KMS-11 (cell line): ENCODE measurements around the gene NT5M.
"Not testable (repeated sequence)": the region's sequence is repeated elsewhere in the genome, so short reads cannot be mapped to it uniquely, and the experiment has no call there.

Experiments
- H2AFZ ChIP-seq: fragments of 200-600 bp; sonication (generic); 2 replicates; pipeline ENCODE4 v1.6.1; 2016; ENCODE audit warnings: antibody characterized with exemption, mixed run types, low read depth
- H3K27ac ChIP-seq: fragments of 200-600 bp; sonication (generic); 2 replicates; pipeline ENCODE4 v1.6.1; 2016; ENCODE audit warnings: mild to moderate bottlenecking, mixed run types
- H3K27me3 ChIP-seq: fragments of 200-600 bp; sonication (generic); 2 replicates; pipeline ENCODE4 v1.6.1; 2017; ENCODE audit warnings: mild to moderate bottlenecking, low read depth, mixed run types, moderate library complexity; ENCODE audit not compliant: insufficient read depth
- H3K36me3 ChIP-seq: fragments of 200-600 bp; sonication (generic); 2 replicates; pipeline ENCODE4 v1.6.1; 2017; ENCODE audit warnings: mild to moderate bottlenecking, mixed run types; ENCODE audit not compliant: insufficient read depth
- H3K4me1 ChIP-seq: fragments of 200-600 bp; sonication (generic); 2 replicates; pipeline ENCODE4 v1.6.1; 2016; ENCODE audit warnings: mild to moderate bottlenecking, low read depth, mixed run types; ENCODE audit not compliant: poor library complexity, severe bottlenecking
- H3K4me2 ChIP-seq: fragments of 200-600 bp; sonication (generic); 2 replicates; pipeline ENCODE4 v1.7.0; 2016; ENCODE audit warnings: mild to moderate bottlenecking, mixed run types
- H3K4me3 ChIP-seq: fragments of 200-600 bp; sonication (generic); IDR thresholded peaks from 2 replicates; pipeline ENCODE4 v1.6.1; 2017; ENCODE audit warnings: low read depth, low read length, mixed read lengths; ENCODE audit not compliant: insufficient read depth
- H3K79me2 ChIP-seq: fragments of 200-600 bp; sonication (generic); 2 replicates; pipeline ENCODE4 v1.6.1; 2016; ENCODE audit warnings: low read depth, mixed run types; ENCODE audit not compliant: insufficient read depth
- H3K9ac ChIP-seq: fragments of 200-600 bp; sonication (generic); 2 replicates; pipeline ENCODE4 v1.6.1; 2016; ENCODE audit warnings: mild to moderate bottlenecking, mixed run types
- H4K20me1 ChIP-seq: fragments of 200-600 bp; sonication (generic); 2 replicates; pipeline ENCODE4 v1.6.1; 2016; ENCODE audit warnings: mild to moderate bottlenecking, mixed run types; ENCODE audit not compliant: insufficient read depth
- TF ChIP-seq, protein P1 (sequence below): fragments of 200-600 bp; sonication (generic); conservative IDR thresholded peaks from 2 replicates; pipeline ENCODE4 v1.6.1; 2017; ENCODE audit warnings: low read depth, mild to moderate bottlenecking, antibody characterized with exemption, low read length, moderate library complexity, mixed read lengths

NT5M gene

DNA sequence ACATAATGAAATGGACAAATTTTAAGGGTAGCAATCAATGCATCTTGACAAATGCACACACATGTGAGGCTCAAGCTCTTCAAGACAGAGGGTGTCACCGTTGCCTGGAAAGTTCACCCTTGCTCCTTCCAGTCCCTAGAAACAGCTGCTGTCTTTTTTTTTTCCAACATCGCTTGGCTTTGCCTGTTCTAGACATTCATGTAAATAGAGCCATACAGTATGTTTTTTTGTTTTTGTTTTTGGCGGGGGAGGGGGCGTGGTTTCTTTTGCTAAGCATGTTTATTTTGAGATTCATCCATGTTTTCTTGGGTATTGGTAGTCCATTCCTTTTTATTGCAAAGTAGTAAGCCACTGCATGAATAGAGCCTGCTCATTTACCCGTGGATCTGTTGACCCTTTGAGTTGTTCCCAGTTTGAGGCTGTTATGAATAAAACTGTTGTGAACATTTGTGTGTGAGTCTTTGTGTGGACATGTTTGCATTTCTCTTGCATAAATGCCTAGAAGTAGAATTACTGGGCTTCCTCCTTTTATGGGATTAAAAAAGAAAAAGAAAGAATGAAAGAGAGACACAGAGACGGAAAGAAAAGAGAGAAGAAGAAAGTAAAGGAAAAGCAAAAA is 78.4 kb downstream of the NT5M start:
- Histone ChIP-seq H3K4me2 (no peak overlapping the region), H3K27me3 (no peaks in the 10 kb centered on the region), H3K36me3 (no peaks in the 10 kb centered on the region), H3K4me3 (no peak overlapping the region), H2AFZ (no peak overlapping the region), H3K79me2 (no peaks in the 10 kb centered on the region), H3K27ac (no peak overlapping the region), H3K9ac (no peak overlapping the region), H4K20me1 (no peaks in the 10 kb centered on the region), H3K4me1 (no peaks in the 10 kb centered on the region)
- TF ChIP-seq, protein P1, sequence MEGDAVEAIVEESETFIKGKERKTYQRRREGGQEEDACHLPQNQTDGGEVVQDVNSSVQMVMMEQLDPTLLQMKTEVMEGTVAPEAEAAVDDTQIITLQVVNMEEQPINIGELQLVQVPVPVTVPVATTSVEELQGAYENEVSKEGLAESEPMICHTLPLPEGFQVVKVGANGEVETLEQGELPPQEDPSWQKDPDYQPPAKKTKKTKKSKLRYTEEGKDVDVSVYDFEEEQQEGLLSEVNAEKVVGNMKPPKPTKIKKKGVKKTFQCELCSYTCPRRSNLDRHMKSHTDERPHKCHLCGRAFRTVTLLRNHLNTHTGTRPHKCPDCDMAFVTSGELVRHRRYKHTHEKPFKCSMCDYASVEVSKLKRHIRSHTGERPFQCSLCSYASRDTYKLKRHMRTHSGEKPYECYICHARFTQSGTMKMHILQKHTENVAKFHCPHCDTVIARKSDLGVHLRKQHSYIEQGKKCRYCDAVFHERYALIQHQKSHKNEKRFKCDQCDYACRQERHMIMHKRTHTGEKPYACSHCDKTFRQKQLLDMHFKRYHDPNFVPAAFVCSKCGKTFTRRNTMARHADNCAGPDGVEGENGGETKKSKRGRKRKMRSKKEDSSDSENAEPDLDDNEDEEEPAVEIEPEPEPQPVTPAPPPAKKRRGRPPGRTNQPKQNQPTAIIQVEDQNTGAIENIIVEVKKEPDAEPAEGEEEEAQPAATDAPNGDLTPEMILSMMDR, result no peak

DNA sequence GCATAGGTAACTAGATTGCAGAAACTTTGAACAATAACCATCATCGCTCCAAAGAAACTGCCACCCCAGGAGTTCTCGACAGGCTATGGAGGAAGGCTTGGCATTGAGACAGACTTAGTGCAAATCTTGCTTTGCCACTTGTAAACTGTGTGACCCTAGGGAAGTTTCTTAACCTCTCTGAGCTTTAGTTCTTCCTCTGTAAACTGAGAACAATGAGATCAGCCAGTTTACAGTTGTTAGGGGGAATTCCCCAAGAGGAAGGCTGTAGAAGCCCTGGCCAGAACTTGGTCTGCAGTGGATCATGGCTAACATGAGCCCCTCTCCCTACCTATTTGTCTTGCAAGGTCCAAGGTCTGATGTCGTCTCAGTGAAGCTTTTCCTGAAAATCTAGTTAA is 78.9 kb downstream of the NT5M start:
- Histone ChIP-seq H3K4me2 (no peak overlapping the region), H3K36me3 (no peaks in the 10 kb centered on the region), H3K27ac (no peak overlapping the region), H4K20me1 (no peaks in the 10 kb centered on the region), H3K79me2 (no peaks in the 10 kb centered on the region), H3K9ac (no peak overlapping the region), H3K4me3 (no peak overlapping the region), H3K27me3 (no peaks in the 10 kb centered on the region), H3K4me1 (no peaks in the 10 kb centered on the region), H2AFZ (no peak overlapping the region)
- TF ChIP-seq, protein P1, result no peak

DNA sequence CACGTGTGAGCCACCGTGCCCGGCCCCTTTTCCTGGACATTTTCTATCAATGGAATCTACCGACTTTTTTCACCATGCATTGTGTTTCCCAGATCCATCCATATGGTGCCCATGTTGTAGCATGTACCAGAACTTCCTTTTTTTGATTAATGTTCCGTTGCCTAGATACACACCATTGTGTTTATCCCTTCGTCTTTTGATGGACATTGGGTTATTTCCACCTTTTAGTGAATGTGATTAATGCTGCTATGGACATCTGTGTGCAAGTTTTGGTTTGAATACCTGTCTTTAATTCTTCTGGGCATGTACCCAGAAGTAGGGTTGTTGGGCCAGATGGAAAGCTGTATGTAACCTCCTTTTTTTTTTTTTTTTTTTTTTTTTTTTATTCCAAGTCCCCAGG is 79.8 kb downstream of the NT5M start:
- H3K36me3 ChIP-seq, result no peaks in the 10 kb centered on the region
- H3K4me2 ChIP-seq, result no peak overlapping the region
- H3K4me3 ChIP-seq, result no peak overlapping the region
- H3K4me1 ChIP-seq, result no peaks in the 10 kb centered on the region
- H4K20me1 ChIP-seq, result no peaks in the 10 kb centered on the region
- no peaks in the 10 kb centered on the region for H3K27me3 ChIP-seq
- no peak overlapping the region for H3K9ac ChIP-seq
- H2AFZ ChIP-seq, result no peak overlapping the region
- no peaks in the 10 kb centered on the region for H3K79me2 ChIP-seq
- no peak overlapping the region for H3K27ac ChIP-seq
- TF ChIP-seq, protein P1, result no peak

GRCh38 chr17:17383431-17384290 is 80.5 kb downstream of the NT5M start:
- not testable (repeated sequence) for H3K79me2 ChIP-seq, H3K4me3 ChIP-seq, H3K27me3 ChIP-seq, H3K36me3 ChIP-seq, H3K27ac ChIP-seq, H4K20me1 ChIP-seq, H2AFZ ChIP-seq, H3K4me2 ChIP-seq, H3K4me1 ChIP-seq, H3K9ac ChIP-seq

- no peaks in the 10 kb centered on the region for H3K36me3 ChIP-seq
- no peaks in the 10 kb centered on the region for H4K20me1 ChIP-seq
- no peaks in the 10 kb centered on the region for H3K4me1 ChIP-seq
- no peak overlapping the region for H3K9ac ChIP-seq
- TF ChIP-seq, protein P1, result no peak
- H3K27me3 ChIP-seq, result no peaks in the 10 kb centered on the region
- H3K4me3 ChIP-seq, result no peak overlapping the region
- no peaks in the 10 kb centered on the region for H3K79me2 ChIP-seq
- H3K4me2 ChIP-seq, result no peak overlapping the region
- H3K27ac ChIP-seq, result no peak overlapping the region
- H2AFZ ChIP-seq, result no peak overlapping the region
Observed at GRCh38 chr17:17384291-17384615, 81.1 kb downstream of the NT5M start.
